Vagina (tissue), 2 donors: ENCODE data around the gene PPIB.

ENCODE experiments used
- CTCF ChIP-seq, 3 experiments: fragments of 450-650 bp in 2 of 3; fragments of 200-600 bp in 1 of 3; sonication (generic) in 1 of 3; IDR thresholded peaks; one replicate each; pipeline ENCODE4 v1.5.1; 2017 to 2019; ENCODE audit warnings: antibody characterized with exemption in 3 of 3, mild to moderate bottlenecking in 2 of 3, moderate library complexity in 2 of 3
- POLR2A ChIP-seq, 2 donors: fragments of 450-650 bp; IDR thresholded peaks; one replicate each; pipeline ENCODE4 v1.6.1; 2017; ENCODE audit warnings: antibody characterized with exemption in 2 of 2, mild to moderate bottlenecking in 2 of 2, moderate library complexity in 2 of 2
- POLR2AphosphoS5 ChIP-seq, 2 donors: sonication (generic); formaldehyde crosslinking; IDR thresholded peaks; one replicate each; pipeline ENCODE4 v1.9.0; 2017; ENCODE audit warnings: antibody characterized with exemption in 2 of 2, mild to moderate bottlenecking in 2 of 2, low read depth in 1 of 2; ENCODE audit not compliant: insufficient read depth in 1 of 2

- no peak for TF ChIP-seq POLR2AphosphoS5 (IDR thresholded peaks at IDR 0.05; ENCODE audit: insufficient read depth in 1 of 2, low read depth in 1 of 2)
- TF ChIP-seq CTCF (IDR thresholded peaks at IDR 0.05) = no peak
- no peak for TF ChIP-seq POLR2A (IDR thresholded peaks at IDR 0.05)
Observed at GRCh38 chr15:64182859-64183370, 20.1 kb upstream of the PPIB start.
